IMR-90 (cell line): Measurements from ENCODE around the gene NADK2. TPM values are rescaled to one million over a fixed set of nuclear protein-coding genes. Genes with fewer than 3 reads are reported as not detected.

Source experiments
- ATAC-seq: fragments of 200-7000 bp; cut with Tn5 transposase; 2 replicates; pipeline ENCODE4 v1.9.1; 2020; ENCODE audit warnings: low read depth, mild to moderate bottlenecking, moderate library complexity
- BruUV-seq: library from RNA; stranded (reverse); fragments of 400-500 nt; replicated peaks from 2 replicates; lab custom pipeline; 2021; lab: Mats Ljungman, UMichigan
- CTCF ChIA-PET: fragments of 300-600 bp; formaldehyde crosslinking; extraction: SDS; loops from one replicate; lab custom pipeline; 2021; ENCODE audit warnings: antibody characterized with exemption; lab: Yijun Ruan, JAX
- POLR2A ChIA-PET: fragments of 300-600 bp; sonication (Branson Sonifier 250); formaldehyde crosslinking; loops from one replicate; lab custom pipeline; 2022; ENCODE audit warnings: antibody characterized with exemption; ENCODE audit not compliant: unreplicated experiment; lab: Charles Lee
- DNase-seq: peaks from one replicate; pipeline ENCODE4 v3.0.0; 2013
- H2AFZ ChIP-seq: replicated peaks from 2 replicates; pipeline ENCODE3; 2013; ENCODE audit warnings: low read length, mild to moderate bottlenecking; ENCODE audit not compliant: poor library complexity
- H2AK5ac ChIP-seq: 2 replicates; pipeline ENCODE4 v1.6.1; 2013; ENCODE audit warnings: low read depth, low read length, inconsistent platforms
- H2AK9ac ChIP-seq: replicated peaks from 2 replicates; pipeline ENCODE3; 2013; ENCODE audit warnings: mild to moderate bottlenecking, low read depth, low read length, moderate library complexity; ENCODE audit not compliant: poor library complexity
- H2BK120ac ChIP-seq: 2 replicates; pipeline ENCODE4 v1.6.1; 2013; ENCODE audit warnings: low read depth, low read length, inconsistent platforms
- H2BK15ac ChIP-seq: 3 replicates; pipeline ENCODE4 v1.6.1; 2013; ENCODE audit warnings: low read depth, low read length, inconsistent platforms
- H2BK20ac ChIP-seq: 2 replicates; pipeline ENCODE4 v1.6.1; 2013; ENCODE audit warnings: low read depth, mild to moderate bottlenecking, inconsistent platforms, low read length, moderate library complexity
- H2BK5ac ChIP-seq: 2 replicates; pipeline ENCODE4 v1.6.1; 2013; ENCODE audit warnings: mild to moderate bottlenecking, low read depth, low read length, inconsistent platforms; ENCODE audit not compliant: poor library complexity, severe bottlenecking
- H3K14ac ChIP-seq: replicated peaks from 2 replicates; pipeline ENCODE4 v1.6.1; 2013; ENCODE audit warnings: low read depth, low read length, inconsistent platforms
- H3K18ac ChIP-seq: 2 replicates; pipeline ENCODE4 v1.6.1; 2013; ENCODE audit warnings: low read depth, low read length, control low read depth
- H3K23ac ChIP-seq: 2 replicates; pipeline ENCODE4 v1.6.1; 2013; ENCODE audit warnings: low read depth, low read length, inconsistent platforms
- H3K27ac ChIP-seq: 2 replicates; pipeline ENCODE4 v1.5.1; 2013; ENCODE audit warnings: mild to moderate bottlenecking, control low read depth, low read length; ENCODE audit not compliant: insufficient read depth
- H3K27me3 ChIP-seq: 2 replicates; pipeline ENCODE4 v1.6.1; 2013; ENCODE audit warnings: low read length; ENCODE audit not compliant: control insufficient read depth, insufficient read depth
- H3K36me3 ChIP-seq: 2 replicates; pipeline ENCODE4 v1.6.1; 2013; ENCODE audit warnings: low read length, mixed read lengths; ENCODE audit not compliant: control insufficient read depth, insufficient read depth
- H3K4ac ChIP-seq: 2 replicates; pipeline ENCODE4 v1.6.1; 2013; ENCODE audit warnings: low read depth, low read length, inconsistent platforms
- H3K4me1 ChIP-seq: 2 replicates; pipeline ENCODE4 v1.6.1; 2013; ENCODE audit warnings: low read length, mixed read lengths; ENCODE audit not compliant: control insufficient read depth, insufficient read depth
- H3K4me2 ChIP-seq: 2 replicates; pipeline ENCODE4 v1.6.1; 2013; ENCODE audit warnings: low read depth, mild to moderate bottlenecking, control low read depth, low read length, moderate library complexity
- H3K4me3 ChIP-seq: 2 replicates; pipeline ENCODE4 v1.5.1; 2013; ENCODE audit warnings: low read depth, mild to moderate bottlenecking, control low read depth, low read length, moderate library complexity; ENCODE audit not compliant: insufficient read depth
- H3K56ac ChIP-seq: 2 replicates; pipeline ENCODE4 v1.6.1; 2013; ENCODE audit warnings: low read length, inconsistent platforms; ENCODE audit not compliant: insufficient read depth; ENCODE audit errors: extremely low read depth
- H3K79me1 ChIP-seq, 2 experiments: 2 replicates each; pipeline ENCODE4 v1.6.1; 2013; ENCODE audit warnings: low read length in 2 of 2, inconsistent platforms in 1 of 2, low read depth in 1 of 2
- H3K9ac ChIP-seq: 2 replicates; pipeline ENCODE4 v1.6.1; 2013; ENCODE audit warnings: low read depth, low read length, control low read depth
- H3K9me1 ChIP-seq: 2 replicates; pipeline ENCODE4 v1.6.1; 2013; ENCODE audit warnings: low read length, inconsistent platforms; ENCODE audit not compliant: insufficient read depth
- H3K9me3 ChIP-seq: 2 replicates; pipeline ENCODE4 v1.6.1; 2013; ENCODE audit warnings: low read length; ENCODE audit not compliant: control insufficient read depth, insufficient read depth
- H4K20me1 ChIP-seq: 2 replicates; pipeline ENCODE4 v1.6.1; 2013; ENCODE audit warnings: low read length, inconsistent platforms; ENCODE audit not compliant: insufficient read depth
- H4K5ac ChIP-seq: 2 replicates; pipeline ENCODE4 v1.6.1; 2013; ENCODE audit warnings: mild to moderate bottlenecking, low read depth, low read length, control low read depth
- H4K8ac ChIP-seq, 2 experiments: 2 replicates each; pipeline ENCODE4 v1.6.1; 2013; ENCODE audit warnings: low read depth in 2 of 2, low read length in 2 of 2, control low read depth in 1 of 2, inconsistent platforms in 1 of 2
- H4K91ac ChIP-seq: 2 replicates; pipeline ENCODE4 v1.6.1; 2013; ENCODE audit warnings: low read depth, low read length, inconsistent platforms; ENCODE audit not compliant: insufficient read depth
- CEBPB ChIP-seq: IDR thresholded peaks from 2 replicates; pipeline ENCODE4 v1.6.1; 2012; ENCODE audit warnings: low read depth, low read length, improper control_type of control experiment
- FOS ChIP-seq: fragments of 150-350 bp; IDR thresholded peaks from 2 replicates; pipeline ENCODE4 v1.6.1; 2016; ENCODE audit warnings: low read depth, low read length
- MAFK ChIP-seq: IDR thresholded peaks from 2 replicates; pipeline ENCODE4 v1.6.1; 2012; ENCODE audit warnings: low read depth, low read length, improper control_type of control experiment
- RAD21 ChIP-seq: IDR thresholded peaks from 2 replicates; pipeline ENCODE4 v1.6.1; 2012; ENCODE audit warnings: low read length, improper control_type of control experiment
- RFX5 ChIP-seq: IDR thresholded peaks from 2 replicates; pipeline ENCODE4 v1.8.0; 2012; ENCODE audit warnings: low read depth, mild to moderate bottlenecking, low read length, moderate library complexity
- WGBS, 2 experiments: methylation state at CpG; one replicate each; pipeline versions ENCODE4 v1.1.5 to v1.1.7; 2013; ENCODE audit warnings: missing lambda C conversion rate in 2 of 2; ENCODE audit not compliant: insufficient read length in 1 of 2; ENCODE audit errors: extremely low coverage in 2 of 2; 5-methylcytosine and 5-hydroxymethylcytosine counted together
- dilution Hi-C: fragments of 300-500 bp; cut with HindIII; formaldehyde crosslinking; loops from one replicate; pipeline ENCODE4 v1.14.3; 2018; ENCODE audit warnings: low sequenced_read_pairs; ENCODE audit not compliant: unreplicated experiment
- in situ Hi-C: fragments of 300-500 bp; cut with MboI; formaldehyde crosslinking; loops from 3 replicates; pipeline ENCODE4 v1.14.3; 2019; ENCODE audit warnings: low sequenced_read_pairs, inconsistent platforms, mixed read lengths
- intact Hi-C: fragments of 100-400 bp; cut with micrococcal nuclease; formaldehyde crosslinking; loops from 2 replicates; pipeline ENCODE4 v1.10.0; 2022
- polyA plus RNA-seq, 3 experiments: library from polyadenylated mRNA; depleted of rRNA; stranded (reverse); fragments of >200 nt; gene quantifications; 2 replicates each; pipeline ENCODE4 v1.2.3, GENCODE V29; 2012; ENCODE audit warnings: low replicate concordance in 1 of 3
- total RNA-seq: library from RNA; depleted of rRNA; stranded (reverse); fragments of >200 nt; gene quantifications from 2 replicates; pipeline ENCODE4 v1.2.3, GENCODE V29; 2012

NADK2 gene
- total and polyA plus RNA-seq, 2 of the 4 experiments (the other 2 are of a cell fraction): 7.4 to 17.4 TPM

DNA sequence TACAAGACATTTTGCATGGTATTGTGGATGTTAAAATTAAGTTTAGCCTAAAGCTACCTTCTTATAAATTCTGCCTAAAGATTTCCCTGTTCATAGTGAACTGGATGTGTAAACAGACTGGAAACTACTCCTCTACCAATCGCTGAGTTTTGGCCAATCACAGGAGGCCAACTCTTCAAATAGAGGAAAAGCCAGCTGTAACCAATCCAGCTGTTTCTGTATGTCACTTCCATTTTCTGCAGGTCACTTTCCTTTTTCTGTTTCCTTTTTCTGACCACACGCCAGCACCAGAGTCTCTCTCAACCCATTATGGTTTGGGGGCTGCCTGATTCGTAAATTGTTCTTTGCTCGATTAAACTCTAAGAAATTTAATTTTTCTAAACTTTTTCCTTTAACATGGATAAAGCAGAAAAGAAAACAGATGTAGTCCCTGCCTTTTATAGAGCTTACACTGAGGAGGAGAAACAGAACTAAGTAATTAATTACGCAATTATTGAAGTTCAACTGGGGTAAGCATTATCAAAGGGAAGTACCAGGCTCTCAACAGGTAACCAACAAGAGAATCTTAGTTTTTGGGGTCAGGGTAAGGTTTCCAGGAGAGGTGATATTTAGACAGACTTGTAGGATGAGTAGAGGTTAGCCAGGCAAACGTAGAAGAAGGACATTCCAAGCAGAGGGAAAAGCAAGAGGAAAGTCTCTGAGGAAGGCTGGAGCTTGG lies 32.2 kb upstream of the NADK2 start:
- Histone ChIP-seq H3K23ac (no peak overlapping the region), H3K56ac (no peak overlapping the region), H3K9me1 (no peaks in the 10 kb centered on the region), H2BK15ac (no peak overlapping the region), H2BK120ac (no peak overlapping the region), H2AK9ac (no peak overlapping the region), H3K9ac (no peak overlapping the region), H4K8ac (no peak overlapping the region), H2BK5ac (no peak overlapping the region), H3K27me3 (peaks cover 4% of the 10 kb centered on the region), H3K14ac (no peak overlapping the region), H3K36me3 (no peaks in the 10 kb centered on the region), H3K4ac (no peak overlapping the region), H3K27ac (no peak overlapping the region), H3K4me3 (no peak overlapping the region), H3K4me1 (no peaks in the 10 kb centered on the region), H3K18ac (no peak overlapping the region), H2AFZ (no peak overlapping the region), H4K5ac (no peak overlapping the region), H3K9me3 (no peaks in the 10 kb centered on the region), H3K4me2 (no peak overlapping the region), H2BK20ac (no peak overlapping the region), H4K91ac (no peak overlapping the region), H2AK5ac (no peak overlapping the region), H3K79me1 (no peaks in the 10 kb centered on the region), H4K20me1 (no peaks in the 10 kb centered on the region)
- CTCF ChIA-PET: interaction anchor here (0.6 kb wide), 2 partner anchors 22 to 798 kb away, joined by 3 read pairs; no protein-coding TSS in a partner anchor
- intact Hi-C loops: no loop called here
- WGBS, 2 experiments: no CpG with 5 or more reads among the region's 6 CpGs
- in situ Hi-C loops: no loop called here
- no peak for DNase-seq
- POLR2A ChIA-PET: no interaction called here
- no peak for ATAC-seq
- BruUV-seq: no TSS peak
- TF ChIP-seq MAFK (no peak), RFX5 (no peak), RAD21 (no peak), CEBPB (0 out of 2 replicates have a peak, but pooled peaks have one; percentile 43), FOS (no peak)
- dilution Hi-C loops: no loop called here
